ENCODE measurements around the gene HNF4A. TPM values are rescaled to one million over a fixed set of nuclear protein-coding genes. Genes with fewer than 3 reads are reported as not detected.

The HNF4A gene
- total and polyA plus RNA-seq, 2 of the 13 experiments (the other 11 are each of a cell fraction or from before 2014, with no cell fraction given), result 80.9 to 169 TPM

DNA sequence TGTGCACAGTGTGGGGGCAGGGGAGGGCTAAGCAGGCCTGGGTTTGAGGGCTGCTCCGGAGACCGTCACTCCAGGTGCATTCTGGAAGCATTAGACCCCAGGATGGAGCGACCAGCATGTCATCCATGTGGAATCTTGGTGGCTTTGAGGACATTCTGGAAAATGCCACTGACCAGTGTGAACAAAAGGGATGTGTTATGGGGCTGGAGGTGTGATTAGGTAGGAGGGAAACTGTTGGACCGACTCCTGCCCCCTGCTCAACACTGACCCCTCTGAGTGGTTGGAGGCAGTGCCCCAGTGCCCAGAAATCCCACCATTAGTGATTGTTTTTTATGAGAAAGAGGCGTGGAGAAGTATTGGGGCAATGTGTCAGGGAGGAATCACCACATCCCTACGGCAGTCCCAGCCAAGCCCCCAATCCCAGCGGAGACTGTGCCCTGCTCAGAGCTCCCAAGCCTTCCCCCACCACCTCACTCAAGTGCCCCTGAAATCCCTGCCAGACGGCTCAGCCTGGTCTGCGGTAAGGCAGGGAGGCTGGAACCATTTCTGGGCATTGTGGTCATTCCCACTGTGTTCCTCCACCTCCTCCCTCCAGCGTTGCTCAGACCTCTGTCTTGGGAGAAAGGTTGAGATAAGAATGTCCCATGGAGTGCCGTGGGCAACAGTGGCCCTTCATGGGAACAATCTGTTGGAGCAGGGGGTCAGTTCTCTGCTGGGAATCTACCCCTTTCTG, 76.2 kb downstream of the HNF4A start (continued):
- no peak for TF ChIP-seq ZBTB39 (CRISPR knock-in tag; IDR thresholded peaks at IDR 0.05)
- TF ChIP-seq, protein P1, sequence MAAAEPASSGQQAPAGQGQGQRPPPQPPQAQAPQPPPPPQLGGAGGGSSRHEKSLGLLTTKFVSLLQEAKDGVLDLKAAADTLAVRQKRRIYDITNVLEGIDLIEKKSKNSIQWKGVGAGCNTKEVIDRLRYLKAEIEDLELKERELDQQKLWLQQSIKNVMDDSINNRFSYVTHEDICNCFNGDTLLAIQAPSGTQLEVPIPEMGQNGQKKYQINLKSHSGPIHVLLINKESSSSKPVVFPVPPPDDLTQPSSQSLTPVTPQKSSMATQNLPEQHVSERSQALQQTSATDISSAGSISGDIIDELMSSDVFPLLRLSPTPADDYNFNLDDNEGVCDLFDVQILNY (CRISPR knock-in tag; conservative IDR thresholded peaks at IDR 0.05), result 0 out of 2 replicates have a peak, but pooled peaks have one; percentile 14
- TF ChIP-seq MYPOP (CRISPR knock-in tag; IDR thresholded peaks at IDR 0.05), result no peak
- TF ChIP-seq PBX3 (CRISPR knock-in tag; IDR thresholded peaks at IDR 0.05; ENCODE audit: borderline replicate concordance), result no peak
- TF ChIP-seq ZNF776 (CRISPR knock-in tag; IDR thresholded peaks at IDR 0.05), result peak; percentile 76; the same call in 1 of the 2 replicates
- TF ChIP-seq, protein P2, sequence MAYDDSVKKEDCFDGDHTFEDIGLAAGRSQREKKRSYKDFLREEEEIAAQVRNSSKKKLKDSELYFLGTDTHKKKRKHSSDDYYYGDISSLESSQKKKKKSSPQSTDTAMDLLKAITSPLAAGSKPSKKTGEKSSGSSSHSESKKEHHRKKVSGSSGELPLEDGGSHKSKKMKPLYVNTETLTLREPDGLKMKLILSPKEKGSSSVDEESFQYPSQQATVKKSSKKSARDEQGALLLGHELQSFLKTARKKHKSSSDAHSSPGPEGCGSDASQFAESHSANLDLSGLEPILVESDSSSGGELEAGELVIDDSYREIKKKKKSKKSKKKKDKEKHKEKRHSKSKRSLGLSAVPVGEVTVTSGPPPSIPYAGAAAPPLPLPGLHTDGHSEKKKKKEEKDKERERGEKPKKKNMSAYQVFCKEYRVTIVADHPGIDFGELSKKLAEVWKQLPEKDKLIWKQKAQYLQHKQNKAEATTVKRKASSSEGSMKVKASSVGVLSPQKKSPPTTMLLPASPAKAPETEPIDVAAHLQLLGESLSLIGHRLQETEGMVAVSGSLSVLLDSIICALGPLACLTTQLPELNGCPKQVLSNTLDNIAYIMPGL (CRISPR knock-in tag; IDR thresholded peaks at IDR 0.05; ENCODE audit: borderline replicate concordance in 1 of 2, low read depth in 1 of 2), result no peak; a peak in 2 of 4 replicates
- TF ChIP-seq, protein P3, sequence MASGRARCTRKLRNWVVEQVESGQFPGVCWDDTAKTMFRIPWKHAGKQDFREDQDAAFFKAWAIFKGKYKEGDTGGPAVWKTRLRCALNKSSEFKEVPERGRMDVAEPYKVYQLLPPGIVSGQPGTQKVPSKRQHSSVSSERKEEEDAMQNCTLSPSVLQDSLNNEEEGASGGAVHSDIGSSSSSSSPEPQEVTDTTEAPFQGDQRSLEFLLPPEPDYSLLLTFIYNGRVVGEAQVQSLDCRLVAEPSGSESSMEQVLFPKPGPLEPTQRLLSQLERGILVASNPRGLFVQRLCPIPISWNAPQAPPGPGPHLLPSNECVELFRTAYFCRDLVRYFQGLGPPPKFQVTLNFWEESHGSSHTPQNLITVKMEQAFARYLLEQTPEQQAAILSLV (CRISPR knock-in tag; IDR thresholded peaks at IDR 0.05; ENCODE audit: borderline replicate concordance), result 0 out of 2 replicates have a peak, but pooled peaks have one; percentile 24
- TF ChIP-seq, protein P4, sequence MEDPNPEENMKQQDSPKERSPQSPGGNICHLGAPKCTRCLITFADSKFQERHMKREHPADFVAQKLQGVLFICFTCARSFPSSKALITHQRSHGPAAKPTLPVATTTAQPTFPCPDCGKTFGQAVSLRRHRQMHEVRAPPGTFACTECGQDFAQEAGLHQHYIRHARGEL (CRISPR knock-in tag; IDR thresholded peaks at IDR 0.05), result 0 out of 2 replicates have a peak, but pooled peaks have one; percentile 10
- peak; percentile 89; the same call in 1 of the 2 replicates for TF ChIP-seq NFKB2 (CRISPR knock-in tag; IDR thresholded peaks at IDR 0.05; ENCODE audit: borderline replicate concordance)
- peak; percentile 47; the same call in 1 of the 2 replicates for TF ChIP-seq ARID4A (CRISPR knock-in tag; IDR thresholded peaks at IDR 0.05; ENCODE audit: borderline replicate concordance)
- peak; percentile 49; the same call in 1 of the 2 replicates for TF ChIP-seq MED1 (CRISPR knock-in tag; IDR thresholded peaks at IDR 0.05)
- no peak for TF ChIP-seq ZSCAN22 (CRISPR knock-in tag; IDR thresholded peaks at IDR 0.05)
- 0 out of 2 replicates have a peak, but pooled peaks have one; percentile 27 for TF ChIP-seq SRY (CRISPR knock-in tag; IDR thresholded peaks at IDR 0.05)
